HCT116 (cell line): ENCODE data around the gene SHCBP1. TPM values are rescaled to one million over a fixed set of nuclear protein-coding genes. Genes with fewer than 3 reads are reported as not detected.
"Not testable (repeated sequence)": the region's sequence is repeated elsewhere in the genome, so short reads cannot be mapped to it uniquely, and the experiment has no call there.

Source experiments
- ATAC-seq: fragments of 200-7000 bp; cut with Tn5 transposase; 2 replicates; pipeline ENCODE4 v1.9.1; 2020; ENCODE audit warnings: mild to moderate bottlenecking, moderate library complexity
- BruUV-seq: library from RNA; stranded (reverse); fragments of 400-500 nt; replicated peaks from 2 replicates; lab custom pipeline; 2021; lab: Mats Ljungman, UMichigan
- CTCF ChIA-PET: fragments of 300-600 bp; sonication (Branson Sonifier 250); formaldehyde crosslinking; loops from one replicate; lab custom pipeline; 2021; ENCODE audit warnings: antibody characterized with exemption; lab: Charles Lee
- POLR2A ChIA-PET: fragments of 300-600, 350-600 bp; sonication (Branson Sonifier 250); formaldehyde crosslinking; loops from one replicate; lab custom pipeline; 2021; ENCODE audit warnings: antibody characterized with exemption; lab: Charles Lee
- RAD21 ChIA-PET, 2 experiments: fragments of 300-600 bp; sonication (Branson Sonifier 250); formaldehyde crosslinking; loops; one replicate each; lab custom pipeline; 2023; ENCODE audit warnings: low total read pairs in 2 of 2; ENCODE audit not compliant: uncharacterized antibody in 2 of 2, unreplicated experiment in 2 of 2, low non-redundant PET in 1 of 2; lab: Charles Lee
- DNase-seq: peaks from one replicate; pipeline ENCODE4 v3.0.0-alpha.2; 2010; ENCODE audit warnings: low read depth, low spot score
- H2AFZ ChIP-seq: fragments of 200-600 bp; shearing (Covaris generic), sonication (generic); 2 replicates; pipeline ENCODE4 v1.6.1; 2017; ENCODE audit warnings: low read depth, mixed run types, mixed read lengths, antibody characterized with exemption, low read length; ENCODE audit not compliant: poor library complexity, severe bottlenecking
- H3K27ac ChIP-seq: 2 replicates; pipeline ENCODE4 v1.5.1; 2012; ENCODE audit warnings: low read depth, low read length
- H3K27me3 ChIP-seq: fragments of 200-600 bp; sonication (generic); 2 replicates; pipeline ENCODE4 v1.6.1; 2016; ENCODE audit warnings: mixed run types, low read length, mixed read lengths; ENCODE audit not compliant: insufficient read depth
- H3K36me3 ChIP-seq, 2 experiments: fragments of 200-500 bp in 1 of 2; fragments of 200-600 bp in 1 of 2; sonication (Bioruptor generic) in 1 of 2; sonication (generic) in 1 of 2; 2 replicates each; pipeline versions ENCODE4 v1.5.1 to v1.6.1; 2014 to 2016; ENCODE audit warnings: low read length in 2 of 2, inconsistent platforms in 1 of 2, mixed read lengths in 1 of 2, mixed run types in 1 of 2; ENCODE audit not compliant: insufficient read depth in 2 of 2, control insufficient read depth in 1 of 2
- H3K4me1 ChIP-seq, 2 experiments: fragments of 200-600 bp in 1 of 2; sonication (generic) in 1 of 2; 2 replicates each; pipeline versions ENCODE4 v1.5.1 to v1.6.1; 2012 to 2017; ENCODE audit warnings: low read length in 2 of 2, inconsistent platforms in 1 of 2, mild to moderate bottlenecking in 1 of 2, mixed read lengths in 1 of 2, mixed run types in 1 of 2, moderate library complexity in 1 of 2; ENCODE audit not compliant: insufficient read depth in 2 of 2, control insufficient read depth in 1 of 2
- H3K4me2 ChIP-seq: fragments of 200-600 bp; sonication (generic); 2 replicates; pipeline ENCODE4 v1.6.1; 2017; ENCODE audit warnings: mixed run types, low read length, mixed read lengths
- H3K4me3 ChIP-seq, 2 experiments: fragments of 200-600 bp in 1 of 2; sonication (generic) in 1 of 2; replicated peaks in 1 of 2; 2 replicates each; pipeline ENCODE4 v1.5.1; 2011 to 2016; ENCODE audit warnings: low read length in 2 of 2, control low read depth in 1 of 2, low read depth in 1 of 2, mild to moderate bottlenecking in 1 of 2, mixed read lengths in 1 of 2, mixed run types in 1 of 2
- H3K79me2 ChIP-seq: fragments of 200-600 bp; sonication (generic); 2 replicates; pipeline ENCODE4 v1.6.1; 2017; ENCODE audit warnings: mild to moderate bottlenecking, mixed run types, low read length, moderate library complexity, mixed read lengths; ENCODE audit not compliant: insufficient read depth
- H3K9ac ChIP-seq: fragments of 200-600 bp; sonication (generic); 2 replicates; pipeline ENCODE4 v1.6.1; 2016; ENCODE audit warnings: low read length, mixed read lengths
- H3K9me2 ChIP-seq: fragments of 200-600 bp; sonication (generic), shearing (Covaris generic); 2 replicates; pipeline ENCODE4 v1.6.1; 2017; ENCODE audit warnings: mixed run types, mild to moderate bottlenecking, moderate library complexity; ENCODE audit not compliant: insufficient read depth
- H3K9me3 ChIP-seq, 2 experiments: fragments of 200-500 bp in 1 of 2; fragments of 200-600 bp in 1 of 2; sonication (Bioruptor generic) in 1 of 2; sonication (generic) in 1 of 2; 2 replicates each; pipeline ENCODE4 v1.6.1; 2014 to 2017; ENCODE audit warnings: low read length in 2 of 2, mixed read lengths in 2 of 2, inconsistent platforms in 1 of 2, low read depth in 1 of 2, mild to moderate bottlenecking in 1 of 2, mixed run types in 1 of 2, moderate library complexity in 1 of 2; ENCODE audit not compliant: control insufficient read depth in 1 of 2, insufficient read depth in 1 of 2
- H4K20me1 ChIP-seq: fragments of 200-600 bp; sonication (generic), shearing (Covaris generic); 2 replicates; pipeline ENCODE4 v1.6.1; 2017; ENCODE audit warnings: mixed run types, mild to moderate bottlenecking, moderate library complexity; ENCODE audit not compliant: insufficient read depth
- ELF1 ChIP-seq: IDR thresholded peaks from 2 replicates; pipeline ENCODE4 v1.6.1; 2012; ENCODE audit warnings: low read depth, borderline replicate concordance
- TCF7L2 ChIP-seq: IDR thresholded peaks from 2 replicates; pipeline ENCODE4 v1.7.0; 2011; ENCODE audit warnings: borderline replicate concordance, inconsistent platforms; ENCODE audit not compliant: insufficient read depth, insufficient read length; ENCODE audit errors: extremely low read depth
- intact Hi-C: fragments of 100-400 bp; cut with micrococcal nuclease; formaldehyde crosslinking; loops from 2 replicates; pipeline ENCODE4 v1.10.0; 2022
- total RNA-seq: library from RNA; stranded (reverse); gene quantifications from one replicate; pipeline ENCODE4 v1.2.1, GENCODE V29; 2021; ENCODE audit not compliant: unreplicated experiment
- TF ChIP-seq, protein P1 (sequence below): IDR thresholded peaks from 2 replicates; pipeline ENCODE4 v1.6.1; 2012
- TF ChIP-seq, protein P2 (sequence below): IDR thresholded peaks from 2 replicates; pipeline ENCODE4 v1.6.1; 2012; ENCODE audit warnings: low read depth

The SHCBP1 gene
- total RNA-seq, 1 experiment from 2014 or later, result 33.3 TPM

DNA sequence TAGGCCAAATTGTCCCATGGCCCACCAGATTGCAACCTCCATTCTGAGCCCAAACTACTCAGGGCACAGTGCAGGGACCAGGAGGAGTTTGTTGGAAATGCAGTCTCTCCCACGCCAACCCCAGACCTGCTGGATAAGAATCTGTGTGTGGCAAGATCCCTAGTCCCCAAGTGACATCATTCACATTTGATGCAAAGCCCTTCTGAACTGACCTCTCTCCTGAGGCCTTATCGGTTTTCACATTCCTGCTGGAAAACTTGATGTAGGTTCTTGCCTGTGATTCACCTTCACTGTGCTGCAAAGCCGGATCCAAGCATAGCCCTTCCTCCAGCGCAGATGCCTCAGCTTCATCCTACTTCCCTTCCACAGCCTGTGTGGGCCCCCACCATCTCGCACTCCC is 6.6 kb upstream of the SHCBP1 start:
- no peaks in the 10 kb centered on the region for H3K79me2 ChIP-seq
- H3K27me3 ChIP-seq, result no peaks in the 10 kb centered on the region
- ChIA-PET CTCF (no interaction called here), RAD21 (no interaction called here), POLR2A (no interaction called here)
- H3K36me3 ChIP-seq, result no peaks in the 10 kb centered on the region
- H3K9me2 ChIP-seq, result no peaks in the 10 kb centered on the region
- no peak overlapping the region for H3K4me2 ChIP-seq
- peaks cover 7 to 11% of the 10 kb centered on the region in 2 experiments; a peak in 2 of 4 replicates for H3K4me1 ChIP-seq
- intact Hi-C loops, result no loop called here
- no peak overlapping the region for H3K4me3 ChIP-seq
- no peaks in the 10 kb centered on the region for H4K20me1 ChIP-seq
- H3K27ac ChIP-seq, result no peak overlapping the region
- DNase-seq, result no peak
- no TSS peak for BruUV-seq
- no peaks in the 10 kb centered on the region for H3K9me3 ChIP-seq
- no peak overlapping the region for H2AFZ ChIP-seq
- no peak for ATAC-seq
- H3K9ac ChIP-seq, result no peak overlapping the region
- TF ChIP-seq, protein P1, sequence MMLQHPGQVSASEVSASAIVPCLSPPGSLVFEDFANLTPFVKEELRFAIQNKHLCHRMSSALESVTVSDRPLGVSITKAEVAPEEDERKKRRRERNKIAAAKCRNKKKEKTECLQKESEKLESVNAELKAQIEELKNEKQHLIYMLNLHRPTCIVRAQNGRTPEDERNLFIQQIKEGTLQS, result no peak
- TF ChIP-seq TCF7L2, result no peak
- TF ChIP-seq, protein P2, sequence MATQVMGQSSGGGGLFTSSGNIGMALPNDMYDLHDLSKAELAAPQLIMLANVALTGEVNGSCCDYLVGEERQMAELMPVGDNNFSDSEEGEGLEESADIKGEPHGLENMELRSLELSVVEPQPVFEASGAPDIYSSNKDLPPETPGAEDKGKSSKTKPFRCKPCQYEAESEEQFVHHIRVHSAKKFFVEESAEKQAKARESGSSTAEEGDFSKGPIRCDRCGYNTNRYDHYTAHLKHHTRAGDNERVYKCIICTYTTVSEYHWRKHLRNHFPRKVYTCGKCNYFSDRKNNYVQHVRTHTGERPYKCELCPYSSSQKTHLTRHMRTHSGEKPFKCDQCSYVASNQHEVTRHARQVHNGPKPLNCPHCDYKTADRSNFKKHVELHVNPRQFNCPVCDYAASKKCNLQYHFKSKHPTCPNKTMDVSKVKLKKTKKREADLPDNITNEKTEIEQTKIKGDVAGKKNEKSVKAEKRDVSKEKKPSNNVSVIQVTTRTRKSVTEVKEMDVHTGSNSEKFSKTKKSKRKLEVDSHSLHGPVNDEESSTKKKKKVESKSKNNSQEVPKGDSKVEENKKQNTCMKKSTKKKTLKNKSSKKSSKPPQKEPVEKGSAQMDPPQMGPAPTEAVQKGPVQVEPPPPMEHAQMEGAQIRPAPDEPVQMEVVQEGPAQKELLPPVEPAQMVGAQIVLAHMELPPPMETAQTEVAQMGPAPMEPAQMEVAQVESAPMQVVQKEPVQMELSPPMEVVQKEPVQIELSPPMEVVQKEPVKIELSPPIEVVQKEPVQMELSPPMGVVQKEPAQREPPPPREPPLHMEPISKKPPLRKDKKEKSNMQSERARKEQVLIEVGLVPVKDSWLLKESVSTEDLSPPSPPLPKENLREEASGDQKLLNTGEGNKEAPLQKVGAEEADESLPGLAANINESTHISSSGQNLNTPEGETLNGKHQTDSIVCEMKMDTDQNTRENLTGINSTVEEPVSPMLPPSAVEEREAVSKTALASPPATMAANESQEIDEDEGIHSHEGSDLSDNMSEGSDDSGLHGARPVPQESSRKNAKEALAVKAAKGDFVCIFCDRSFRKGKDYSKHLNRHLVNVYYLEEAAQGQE, result no peak
- no peak for TF ChIP-seq ELF1

- H2AFZ ChIP-seq, H3K36me3 ChIP-seq, H4K20me1 ChIP-seq, H3K9me2 ChIP-seq, ATAC-seq, intact Hi-C loops, RAD21 ChIA-PET, H3K9ac ChIP-seq, CTCF ChIA-PET, BruUV-seq, POLR2A ChIA-PET, H3K27ac ChIP-seq, H3K9me3 ChIP-seq, H3K4me3 ChIP-seq, H3K4me2 ChIP-seq, H3K79me2 ChIP-seq, DNase-seq, H3K27me3 ChIP-seq: not testable (repeated sequence)
- peaks cover 8 to 14% of the 10 kb centered on the region in 2 experiments; a peak in 3 of 4 replicates for H3K4me1 ChIP-seq
Measured at GRCh38 chr16:46626681-46627080, 5.5 kb upstream of the SHCBP1 start.

DNA sequence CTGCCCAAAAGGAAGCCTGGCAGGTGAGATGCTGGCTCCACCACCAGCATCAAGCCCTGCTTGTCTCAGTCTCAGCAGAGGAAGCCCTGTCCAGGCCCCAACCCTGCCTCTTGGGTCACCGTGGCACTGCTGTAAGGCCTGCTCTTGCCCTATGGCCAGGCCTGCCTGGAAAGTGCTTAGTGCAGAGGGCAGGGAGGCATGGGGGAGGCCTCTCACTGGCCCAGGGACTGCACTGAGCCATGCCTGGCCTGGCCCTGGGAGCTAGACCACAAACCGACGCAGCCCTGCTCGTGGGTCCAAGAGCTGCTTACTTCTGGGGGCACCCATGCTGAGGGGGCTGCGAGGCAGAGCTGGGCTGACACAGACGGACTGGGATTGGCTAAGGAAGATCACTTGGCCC is 3.7 kb upstream of the SHCBP1 start:
- RAD21 ChIA-PET, intact Hi-C loops: not testable (repeated sequence)

More for the DNA sequence above, 3.7 kb upstream of the SHCBP1 start:
- CTCF ChIA-PET, DNase-seq, H2AFZ ChIP-seq, H3K9ac ChIP-seq, H3K4me3 ChIP-seq, BruUV-seq, ATAC-seq, H3K9me2 ChIP-seq, H3K4me2 ChIP-seq, H3K27me3 ChIP-seq, POLR2A ChIA-PET, H3K27ac ChIP-seq, H4K20me1 ChIP-seq, H3K9me3 ChIP-seq, H3K36me3 ChIP-seq: not testable (repeated sequence)
- Histone ChIP-seq H3K4me1 (peaks cover 11 to 21% of the 10 kb centered on the region in 2 experiments; a peak in 3 of 4 replicates), H3K79me2 (peaks cover 14% of the 10 kb centered on the region)
